Gastroesophageal sphincter (tissue), 4 donors: ENCODE data around the gene TSPEAR. TPM values are rescaled to one million over a fixed set of nuclear protein-coding genes. Genes with fewer than 3 reads are reported as not detected.

Source experiments
- ATAC-seq: fragments of 150-250 bp; one replicate; pipeline ENCODE4 v1.9.1; 2016; ENCODE audit warnings: mild to moderate bottlenecking, moderate library complexity
- H3K27ac ChIP-seq, 4 donors: fragments of 200-600 bp; sonication (generic) in 3 of 4; 1 replicate in 3 of 4; 2 replicates in 1 of 4; pipeline ENCODE4 v1.5.1; 2016 to 2019
- H3K27me3 ChIP-seq: fragments of 200-600 bp; sonication (generic); one replicate; pipeline ENCODE4 v1.5.1; 2019
- H3K36me3 ChIP-seq, 2 donors: fragments of 200-600 bp; sonication (generic); one replicate each; pipeline ENCODE4 v1.5.1; 2019; ENCODE audit warnings: control low read depth in 1 of 2
- H3K4me1 ChIP-seq, 3 donors: fragments of 200-600 bp; sonication (generic); 1 replicate in 2 of 3; 2 replicates in 1 of 3; pipeline ENCODE4 v1.5.1; 2016 to 2019; ENCODE audit warnings: control low read depth in 2 of 3
- H3K4me3 ChIP-seq, 2 donors: fragments of 200-600 bp; sonication (generic); one replicate each; pipeline ENCODE4 v1.5.1; 2019; ENCODE audit warnings: mild to moderate bottlenecking in 1 of 2, moderate library complexity in 1 of 2
- H3K9me3 ChIP-seq, 3 donors: fragments of 200-600 bp; sonication (generic); one replicate each; pipeline ENCODE4 v1.5.1; 2017 to 2019; ENCODE audit warnings: control low read depth in 2 of 3
- CTCF ChIP-seq, 4 experiments: fragments of 200-600 bp in 2 of 4; fragments of 450-650 bp in 2 of 4; sonication (generic) in 1 of 4; IDR thresholded peaks; one replicate each; pipeline ENCODE4 v1.5.1; 2017 to 2019; ENCODE audit warnings: antibody characterized with exemption in 4 of 4, mild to moderate bottlenecking in 2 of 4, moderate library complexity in 2 of 4
- EP300 ChIP-seq: sonication (generic); formaldehyde crosslinking; IDR thresholded peaks from one replicate; pipeline ENCODE4 v1.6.1; 2017; ENCODE audit warnings: antibody characterized with exemption, mild to moderate bottlenecking
- POLR2A ChIP-seq, 2 donors: fragments of 450-650 bp; IDR thresholded peaks; one replicate each; pipeline ENCODE4 v1.6.1; 2017; ENCODE audit warnings: antibody characterized with exemption in 2 of 2, mild to moderate bottlenecking in 2 of 2, moderate library complexity in 1 of 2
- POLR2AphosphoS5 ChIP-seq: sonication (generic); formaldehyde crosslinking; IDR thresholded peaks from one replicate; pipeline ENCODE4 v1.6.1; 2017; ENCODE audit warnings: antibody characterized with exemption
- WGBS, 2 donors: methylation state at CpG; one replicate each; pipeline ENCODE4 v1.1.5; 2018; ENCODE audit warnings: low coverage in 1 of 2; 5-methylcytosine and 5-hydroxymethylcytosine counted together
- total RNA-seq, 4 donors: library from RNA; depleted of rRNA; stranded (reverse); fragments of >200 nt; gene quantifications; one replicate each; pipeline ENCODE4 v1.1.0, GENCODE V29; 2016

TSPEAR gene
- total RNA-seq, 4 donors from 2014 or later: not detected

- 50 to 100% methylated on average over 1 to 2 of the region's 13 CpGs for WGBS, 2 donors
- no peak overlapping the region for H3K27ac ChIP-seq
- H3K9me3 ChIP-seq: no peaks in the 10 kb centered on the region
- H3K36me3 ChIP-seq: no peaks in the 10 kb centered on the region
- ATAC-seq: no peak
- TF ChIP-seq CTCF (IDR thresholded peaks at IDR 0.05) (no peak), POLR2AphosphoS5 (no peak), EP300 (no peak), POLR2A (IDR thresholded peaks at IDR 0.05) (no peak)
- H3K4me1 ChIP-seq: no peaks in the 10 kb centered on the region
- peaks cover 25% of the 10 kb centered on the region for H3K27me3 ChIP-seq
- no peak overlapping the region for H3K4me3 ChIP-seq
Measured at GRCh38 chr21:44516342-44516741, 195.0 kb downstream of the TSPEAR start.

GRCh38 chr21:44515359-44516165, 195.8 kb downstream of the TSPEAR start:
- TF ChIP-seq POLR2AphosphoS5 (no peak), EP300 (no peak), CTCF (IDR thresholded peaks at IDR 0.05) (no peak)
- Histone ChIP-seq H3K9me3 (no peaks in the 10 kb centered on the region), H3K27ac (no peak overlapping the region), H3K36me3 (no peaks in the 10 kb centered on the region), H3K4me3 (no peak overlapping the region), H3K4me1 (peaks cover 0 to 3% (median 2%) of the 10 kb centered on the region in 3 donors), H3K27me3 (peaks cover 27% of the 10 kb centered on the region)
- 69 to 75% methylated on average over 7 to 8 of the region's 32 CpGs for WGBS, 2 donors
- no peak for ATAC-seq

GRCh38 chr21:44514746-44515358, 196.5 kb downstream of the TSPEAR start:
- peaks cover 0 to 9% (median 5%) of the 10 kb centered on the region in 3 donors for H3K4me1 ChIP-seq
- no peak overlapping the region for H3K4me3 ChIP-seq
- H3K27ac ChIP-seq: no peak overlapping the region
- peaks cover 28% of the 10 kb centered on the region for H3K27me3 ChIP-seq
- TF ChIP-seq EP300: no peak
- TF ChIP-seq POLR2AphosphoS5: no peak
- no peak for TF ChIP-seq CTCF (IDR thresholded peaks at IDR 0.05)
- no peak for TF ChIP-seq POLR2A (IDR thresholded peaks at IDR 0.05)
- no peak for ATAC-seq
- 35 to 73% methylated on average over 3 to 4 of the region's 11 CpGs for WGBS, 2 donors
- no peaks in the 10 kb centered on the region for H3K36me3 ChIP-seq
- H3K9me3 ChIP-seq: no peaks in the 10 kb centered on the region

DNA sequence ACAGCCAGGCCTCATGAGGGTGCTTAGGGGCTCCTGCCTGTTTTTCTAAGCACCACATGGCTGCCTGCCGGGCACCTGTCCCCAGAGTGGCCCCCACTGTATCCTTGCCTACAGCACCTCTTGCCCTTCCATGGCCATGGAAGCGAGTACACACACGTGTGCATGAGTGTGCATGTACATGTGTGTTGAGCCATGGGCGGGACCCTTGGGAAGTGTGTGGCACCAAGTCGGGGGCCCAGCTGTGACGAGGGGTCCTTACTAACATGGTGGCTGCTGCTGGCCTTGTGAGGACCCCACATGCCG, 197.2 kb downstream of the TSPEAR start:
- H3K4me1 ChIP-seq: peaks cover 0 to 9% (median 5%) of the 10 kb centered on the region in 3 donors
- no peak for ATAC-seq
- H3K4me3 ChIP-seq: no peak overlapping the region
- no peak overlapping the region for H3K27ac ChIP-seq
- no CpG with 5 or more reads among the region's 7 CpGs for WGBS, 2 donors
- H3K36me3 ChIP-seq: no peaks in the 10 kb centered on the region
- no peaks in the 10 kb centered on the region for H3K9me3 ChIP-seq
- TF ChIP-seq POLR2A (IDR thresholded peaks at IDR 0.05) (no peak), CTCF (IDR thresholded peaks at IDR 0.05) (no peak), POLR2AphosphoS5 (no peak), EP300 (no peak)
- peaks cover 33% of the 10 kb centered on the region for H3K27me3 ChIP-seq
